ENCODE results near the gene ABHD12.
"Not testable (repeated sequence)": the region's sequence is repeated elsewhere in the genome, so short reads cannot be mapped to it uniquely, and the experiment has no call there.

ABHD12 gene

DNA sequence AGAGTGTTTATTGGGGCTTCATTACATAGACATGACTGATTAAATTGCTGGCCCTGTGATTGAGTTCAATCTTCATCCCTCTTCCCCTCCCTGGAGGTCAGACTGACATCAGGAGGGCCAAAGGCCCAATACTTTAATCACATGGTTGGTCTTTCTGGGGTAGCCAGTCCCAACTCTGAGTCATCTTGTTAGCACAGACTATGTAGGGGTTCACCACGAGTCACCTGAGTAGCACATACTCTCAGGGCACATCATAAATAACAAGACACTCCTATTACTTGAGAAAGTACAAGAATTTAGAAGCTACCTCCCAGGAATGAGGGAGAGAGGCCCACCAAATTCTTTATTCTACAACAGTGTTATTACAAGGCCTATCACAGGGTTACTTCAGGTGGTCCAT is 28.1 kb upstream of the ABHD12 start:
- TF ChIP-seq CTCF (conservative IDR thresholded peaks at IDR 0.05; ENCODE audit: control insufficient read depth, insufficient read depth, low read depth, low read length): no peak
- no peak overlapping the region for H3K4me3 ChIP-seq (ENCODE audit: control insufficient read depth, low read depth, low read length)
- peak; percentile 66 for DNase-seq (ENCODE audit: low read depth)

DNA sequence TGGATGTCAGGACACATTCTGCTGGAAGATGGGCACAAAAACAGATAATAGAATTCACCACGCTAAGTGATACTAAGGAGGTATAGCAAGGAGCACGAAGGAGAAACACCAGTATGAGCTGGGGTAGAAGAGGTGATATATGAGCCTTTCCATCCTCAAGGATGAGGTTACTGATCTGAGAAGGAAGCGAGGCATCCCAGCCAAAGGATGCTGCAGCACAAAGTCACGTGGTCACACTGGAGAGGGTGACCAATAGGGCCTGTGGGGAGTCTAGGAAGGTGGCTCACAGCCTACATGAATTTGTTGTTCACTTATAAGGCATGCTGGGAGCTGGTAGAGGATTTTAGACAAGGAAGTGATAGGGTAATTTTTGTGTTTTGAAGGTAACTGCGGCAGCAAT is 18.3 kb upstream of the ABHD12 start:
- peak; percentile 20 for DNase-seq (ENCODE audit: low read depth)
- no peak overlapping the region for H3K4me3 ChIP-seq (ENCODE audit: control insufficient read depth, low read depth, low read length)
- TF ChIP-seq CTCF (conservative IDR thresholded peaks at IDR 0.05; ENCODE audit: control insufficient read depth, insufficient read depth, low read depth, low read length): no peak

GRCh38 chr20:25408170-25408547 is 17.5 kb upstream of the ABHD12 start:
- no peak for DNase-seq (ENCODE audit: low read depth)
- no peak for TF ChIP-seq CTCF (conservative IDR thresholded peaks at IDR 0.05; ENCODE audit: control insufficient read depth, insufficient read depth, low read depth, low read length)
- H3K4me3 ChIP-seq (ENCODE audit: control insufficient read depth, low read depth, low read length): peak overlapping the region; percentile 69

DNA sequence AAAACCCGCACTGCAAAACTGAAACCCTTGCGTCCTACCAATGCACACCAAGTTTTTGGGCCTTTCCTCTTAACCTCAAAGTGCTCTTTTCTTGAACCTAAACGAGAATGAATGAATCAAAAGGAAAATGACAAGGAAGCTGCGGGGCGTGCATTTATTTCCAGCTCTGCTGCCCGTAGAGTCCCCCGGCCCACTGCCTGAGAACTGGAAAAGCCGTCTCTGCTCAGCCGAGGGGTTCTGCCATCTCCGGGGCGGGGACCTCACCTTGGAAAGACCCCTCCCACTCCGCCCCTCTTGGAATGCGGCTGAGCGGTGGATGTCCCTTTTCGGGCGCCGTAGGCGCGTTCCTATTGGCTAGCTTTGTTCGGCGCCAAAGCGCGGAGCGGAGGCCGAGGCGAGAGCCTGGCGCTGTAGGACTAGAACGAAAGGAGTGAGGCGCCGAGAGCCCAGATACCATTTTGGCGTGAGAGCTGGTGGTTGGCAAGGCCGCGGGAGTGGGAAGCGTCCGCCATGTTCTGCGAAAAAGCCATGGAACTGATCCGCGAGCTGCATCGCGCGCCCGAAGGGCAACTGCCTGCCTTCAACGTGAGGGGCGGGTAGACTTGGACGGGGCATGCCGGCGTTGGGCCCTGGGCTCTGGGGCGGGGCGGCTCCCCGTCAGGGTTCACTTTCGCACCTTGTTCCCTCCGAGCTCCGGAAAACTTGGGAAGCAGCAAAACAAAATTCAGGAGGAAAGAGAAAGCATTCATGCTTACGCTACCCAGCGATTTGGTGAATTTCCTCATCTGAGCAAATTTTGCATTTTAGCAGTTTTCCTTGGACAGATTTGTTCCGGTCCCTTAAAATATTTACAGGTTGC is 16.9 kb upstream of the ABHD12 start, which contains the start of gene GINS1:
TSS of gene GINS1 (plus strand) at position 363 of the 859 bp plus-strand sequence. CDS start at position 511, 148 bp downstream.
- H3K4me3 ChIP-seq (ENCODE audit: control insufficient read depth, low read depth, low read length): peak within 1 kb of the TSS; percentile 69
- TF ChIP-seq CTCF (conservative IDR thresholded peaks at IDR 0.05; ENCODE audit: control insufficient read depth, insufficient read depth, low read depth, low read length): no peak
- DNase-seq (ENCODE audit: low read depth): peak; percentile 83

- TF ChIP-seq CTCF (conservative IDR thresholded peaks at IDR 0.05; ENCODE audit: control insufficient read depth, insufficient read depth, low read depth, low read length): no peak
- no peak overlapping the region for H3K4me3 ChIP-seq (ENCODE audit: control insufficient read depth, low read depth, low read length)
- DNase-seq (ENCODE audit: low read depth): no peak
These were observed 11.9 kb upstream of the ABHD12 start for GRCh38 chr20:25402583-25402982.

- DNase-seq (ENCODE audit: low read depth); H3K4me3 ChIP-seq (ENCODE audit: control insufficient read depth, low read depth, low read length): not testable (repeated sequence)
These were observed 9.7 kb upstream of the ABHD12 start for GRCh38 chr20:25400291-25400732.

GRCh38 chr20:25399037-25399430 is 8.4 kb upstream of the ABHD12 start:
- peak; percentile 83 for DNase-seq (ENCODE audit: low read depth)
- peak; percentile 72 for TF ChIP-seq CTCF (conservative IDR thresholded peaks at IDR 0.05; ENCODE audit: control insufficient read depth, insufficient read depth, low read depth, low read length)
- H3K4me3 ChIP-seq (ENCODE audit: control insufficient read depth, low read depth, low read length): no peak overlapping the region

All from fibroblast of mammary gland (primary cell).